H9 (cell line): Measurements from ENCODE around the gene RSPO3. TPM values are rescaled to one million over a fixed set of nuclear protein-coding genes. Genes with fewer than 3 reads are reported as not detected.

Experiments
- DNase-seq: peaks from one replicate; pipeline ENCODE4 v3.0.0-alpha.2; 2017
- H2AFZ ChIP-seq: one replicate; pipeline ENCODE4 v1.6.1; 2013; ENCODE audit warnings: mild to moderate bottlenecking, low read length, control low read depth, moderate library complexity
- H2AK5ac ChIP-seq: 2 replicates; pipeline ENCODE4 v1.6.1; 2013; ENCODE audit warnings: low read length, control low read depth, mixed read lengths; ENCODE audit not compliant: insufficient read length
- H2BK120ac ChIP-seq: one replicate; pipeline ENCODE4 v1.6.1; 2013; ENCODE audit warnings: low read depth, mild to moderate bottlenecking, low read length, control low read depth, inconsistent platforms; ENCODE audit not compliant: poor library complexity, severe bottlenecking
- H2BK12ac ChIP-seq: 2 replicates; pipeline ENCODE4 v1.6.1; 2013; ENCODE audit warnings: low read length, control low read depth, mixed read lengths, low read depth; ENCODE audit not compliant: insufficient read length
- H2BK15ac ChIP-seq: 2 replicates; pipeline ENCODE4 v1.6.1; 2013; ENCODE audit warnings: low read depth, low read length, control low read depth
- H2BK20ac ChIP-seq: one replicate; pipeline ENCODE4 v1.6.1; 2013; ENCODE audit warnings: low read depth, mild to moderate bottlenecking, low read length, control low read depth, inconsistent platforms; ENCODE audit not compliant: poor library complexity, severe bottlenecking
- H2BK5ac ChIP-seq: 2 replicates; pipeline ENCODE4 v1.6.1; 2013; ENCODE audit warnings: low read length, control low read depth, mixed read lengths; ENCODE audit not compliant: insufficient read length
- H3K14ac ChIP-seq: 2 replicates; pipeline ENCODE4 v1.6.1; 2013; ENCODE audit warnings: low read length, control low read depth; ENCODE audit not compliant: insufficient read depth
- H3K18ac ChIP-seq: 2 replicates; pipeline ENCODE4 v1.6.1; 2013; ENCODE audit warnings: low read depth, mild to moderate bottlenecking, mixed read lengths, low read length, control low read depth; ENCODE audit not compliant: insufficient read length
- H3K23ac ChIP-seq: 2 replicates; pipeline ENCODE4 v1.6.1; 2013; ENCODE audit warnings: low read length, control low read depth, mixed read lengths, low read depth; ENCODE audit not compliant: insufficient read length
- H3K23me2 ChIP-seq: 2 replicates; pipeline ENCODE4 v1.6.1; 2013; ENCODE audit warnings: low read depth, mild to moderate bottlenecking, mixed read lengths, low read length, control low read depth; ENCODE audit not compliant: insufficient read length, poor library complexity, severe bottlenecking
- H3K27ac ChIP-seq: 2 replicates; pipeline ENCODE4 v1.5.1; 2013; ENCODE audit warnings: low read length, control low read depth, mixed read lengths, low read depth; ENCODE audit not compliant: insufficient read length
- H3K27me3 ChIP-seq: 2 replicates; pipeline ENCODE4 v1.6.1; 2013; ENCODE audit warnings: low read length, control low read depth, inconsistent platforms; ENCODE audit not compliant: insufficient read depth
- H3K4ac ChIP-seq: 2 replicates; pipeline ENCODE4 v1.6.1; 2013; ENCODE audit warnings: low read depth, mild to moderate bottlenecking, control low read depth, inconsistent platforms, low read length, moderate library complexity
- H3K4me1 ChIP-seq: 2 replicates; pipeline ENCODE4 v1.6.1; 2013; ENCODE audit warnings: low read length, control low read depth, inconsistent platforms; ENCODE audit not compliant: insufficient read depth
- H3K4me2 ChIP-seq: 2 replicates; pipeline ENCODE4 v1.6.1; 2013; ENCODE audit warnings: low read length, control low read depth, mixed read lengths; ENCODE audit not compliant: insufficient read length, insufficient read depth
- H3K56ac ChIP-seq: 2 replicates; pipeline ENCODE4 v1.6.1; 2013; ENCODE audit warnings: low read depth, mild to moderate bottlenecking, mixed read lengths, low read length, control low read depth; ENCODE audit not compliant: insufficient read length
- H3K79me1 ChIP-seq: 2 replicates; pipeline ENCODE4 v1.6.1; 2013; ENCODE audit warnings: low read depth, mild to moderate bottlenecking, moderate library complexity, low read length, control low read depth, inconsistent platforms; ENCODE audit not compliant: insufficient read depth, poor library complexity, severe bottlenecking
- H3K79me2 ChIP-seq: 2 replicates; pipeline ENCODE4 v1.6.1; 2013; ENCODE audit warnings: low read length, control low read depth, inconsistent platforms; ENCODE audit not compliant: insufficient read depth
- H3K9ac ChIP-seq: 2 replicates; pipeline ENCODE4 v1.6.1; 2013; ENCODE audit warnings: low read length, control low read depth, mixed read lengths; ENCODE audit not compliant: insufficient read length; ENCODE audit errors: extremely low read depth
- H3K9me3 ChIP-seq: one replicate; pipeline ENCODE4 v1.6.1; 2013; ENCODE audit warnings: low read depth, low read length, inconsistent platforms; ENCODE audit not compliant: control insufficient read depth
- H3T11ph ChIP-seq: one replicate; pipeline ENCODE4 v1.6.1; 2013; ENCODE audit warnings: mild to moderate bottlenecking, low read length, control low read depth, inconsistent platforms
- H4K20me1 ChIP-seq: one replicate; pipeline ENCODE4 v1.6.1; 2013; ENCODE audit not compliant: control insufficient read depth, insufficient read length, insufficient read depth
- H4K5ac ChIP-seq: 2 replicates; pipeline ENCODE4 v1.6.1; 2013; ENCODE audit warnings: low read depth, mild to moderate bottlenecking, mixed read lengths, low read length, control low read depth; ENCODE audit not compliant: insufficient read length
- H4K8ac ChIP-seq: replicated peaks from 2 replicates; pipeline ENCODE4 v1.6.1; 2013; ENCODE audit warnings: low read length, control low read depth, mixed read lengths, low read depth; ENCODE audit not compliant: insufficient read length
- H4K91ac ChIP-seq: 2 replicates; pipeline ENCODE4 v1.6.1; 2013; ENCODE audit warnings: low read depth, mild to moderate bottlenecking, moderate library complexity, mixed read lengths, low read length, control low read depth; ENCODE audit not compliant: insufficient read length
- H3K27ac Mint-ChIP-seq, 3 experiments: 2 replicates in 2 of 3; 3 replicates in 1 of 3; pipeline ENCODE4 v1.8.0; 2020 to 2021; ENCODE audit warnings: mixed read lengths in 3 of 3, mild to moderate bottlenecking in 1 of 3, moderate library complexity in 1 of 3
- H3K27me3 Mint-ChIP-seq: 2 replicates; pipeline ENCODE4 v1.8.0; 2021; ENCODE audit warnings: low read depth, mild to moderate bottlenecking, moderate library complexity, mixed read lengths
- H3K36me3 Mint-ChIP-seq, 3 experiments: 2 replicates in 2 of 3; 3 replicates in 1 of 3; pipeline ENCODE4 v1.8.0; 2020 to 2021; ENCODE audit warnings: low read depth in 3 of 3, mixed read lengths in 3 of 3; ENCODE audit not compliant: insufficient read depth in 1 of 3
- H3K4me1 Mint-ChIP-seq, 2 experiments: 2 replicates each; pipeline ENCODE4 v1.8.0; 2020; ENCODE audit warnings: mixed read lengths in 2 of 2
- H3K4me3 Mint-ChIP-seq, 2 experiments: 2 replicates in 1 of 2; 3 replicates in 1 of 2; pipeline ENCODE4 v1.8.0; 2020 to 2021; ENCODE audit warnings: mild to moderate bottlenecking in 2 of 2, mixed read lengths in 2 of 2, moderate library complexity in 1 of 2
- H3K9me3 Mint-ChIP-seq, 2 experiments: 2 replicates in 1 of 2; 3 replicates in 1 of 2; pipeline ENCODE4 v1.8.0; 2020; ENCODE audit warnings: mild to moderate bottlenecking in 2 of 2, mixed read lengths in 2 of 2, moderate library complexity in 1 of 2
- WGBS: extraction: QIAGEN DNeasy Blood & Tissue Kit; methylation state at CpG from one replicate; pipeline ENCODE4 v1.1.7; 2013; ENCODE audit warnings: missing lambda C conversion rate, low lambda C conversion rate, mixed read lengths; ENCODE audit not compliant: insufficient read length; ENCODE audit errors: extremely low coverage; 5-methylcytosine and 5-hydroxymethylcytosine counted together
- total RNA-seq: library from RNA; stranded (reverse); gene quantifications from 2 replicates; pipeline ENCODE4 v1.2.1, GENCODE V29; 2021
- TF ChIP-seq, protein P1 (sequence below): fragments of 200-600 bp; sonication (generic); conservative IDR thresholded peaks from 3 replicates; pipeline ENCODE4 v1.8.0; 2021; ENCODE audit warnings: antibody characterized with exemption, mild to moderate bottlenecking

Gene RSPO3
- total RNA-seq, 1 experiment from 2014 or later = not detected

DNA sequence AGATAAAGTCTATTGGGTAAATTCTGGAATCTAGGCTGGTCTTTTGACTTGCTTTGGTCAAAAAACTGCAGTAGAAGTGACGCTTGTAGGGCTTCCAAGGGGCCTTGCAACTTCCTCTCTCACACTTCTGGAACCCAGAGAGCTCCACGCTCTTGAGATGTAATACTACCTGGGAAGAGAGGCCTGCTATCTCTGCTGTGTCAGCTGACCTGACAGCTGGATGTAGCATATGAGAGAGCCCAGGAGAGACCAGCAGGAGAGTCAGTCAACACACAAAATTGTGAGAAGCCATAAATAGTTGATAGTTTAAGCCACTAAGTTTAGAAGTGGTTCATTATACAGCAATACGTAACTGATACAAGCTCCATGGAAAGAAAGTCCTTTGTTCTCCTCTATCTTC, 7.8 kb upstream of the RSPO3 start:
- no peak overlapping the region for H3K27ac ChIP-seq
- H4K20me1 ChIP-seq = no peaks in the 10 kb centered on the region
- H3K23ac ChIP-seq = no peak overlapping the region
- TF ChIP-seq, protein P1, sequence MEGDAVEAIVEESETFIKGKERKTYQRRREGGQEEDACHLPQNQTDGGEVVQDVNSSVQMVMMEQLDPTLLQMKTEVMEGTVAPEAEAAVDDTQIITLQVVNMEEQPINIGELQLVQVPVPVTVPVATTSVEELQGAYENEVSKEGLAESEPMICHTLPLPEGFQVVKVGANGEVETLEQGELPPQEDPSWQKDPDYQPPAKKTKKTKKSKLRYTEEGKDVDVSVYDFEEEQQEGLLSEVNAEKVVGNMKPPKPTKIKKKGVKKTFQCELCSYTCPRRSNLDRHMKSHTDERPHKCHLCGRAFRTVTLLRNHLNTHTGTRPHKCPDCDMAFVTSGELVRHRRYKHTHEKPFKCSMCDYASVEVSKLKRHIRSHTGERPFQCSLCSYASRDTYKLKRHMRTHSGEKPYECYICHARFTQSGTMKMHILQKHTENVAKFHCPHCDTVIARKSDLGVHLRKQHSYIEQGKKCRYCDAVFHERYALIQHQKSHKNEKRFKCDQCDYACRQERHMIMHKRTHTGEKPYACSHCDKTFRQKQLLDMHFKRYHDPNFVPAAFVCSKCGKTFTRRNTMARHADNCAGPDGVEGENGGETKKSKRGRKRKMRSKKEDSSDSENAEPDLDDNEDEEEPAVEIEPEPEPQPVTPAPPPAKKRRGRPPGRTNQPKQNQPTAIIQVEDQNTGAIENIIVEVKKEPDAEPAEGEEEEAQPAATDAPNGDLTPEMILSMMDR = no peak
- H3K14ac ChIP-seq = no peak overlapping the region
- no peak overlapping the region for H3K4me3 Mint-ChIP-seq
- H3K9ac ChIP-seq = no peak overlapping the region
- H3K4ac ChIP-seq = no peak overlapping the region
- H3K79me2 ChIP-seq = no peaks in the 10 kb centered on the region
- no peaks in the 10 kb centered on the region for H3K23me2 ChIP-seq
- H2BK12ac ChIP-seq = no peak overlapping the region
- no peak overlapping the region for H2BK120ac ChIP-seq
- no peaks in the 10 kb centered on the region for H3K36me3 Mint-ChIP-seq
- H4K5ac ChIP-seq = no peak overlapping the region
- H3K4me1 ChIP-seq = no peaks in the 10 kb centered on the region
- H2BK15ac ChIP-seq = no peak overlapping the region
- no peak overlapping the region for H3K27ac Mint-ChIP-seq
- no peaks in the 10 kb centered on the region for H3K9me3 ChIP-seq
- no peak overlapping the region for H2AK5ac ChIP-seq
- DNase-seq = no peak
- WGBS = no CpG with 5 or more reads among the region's 3 CpGs
- no peaks in the 10 kb centered on the region for H3K79me1 ChIP-seq
- no peak overlapping the region for H3K4me2 ChIP-seq
- H4K8ac ChIP-seq = no peak overlapping the region
- no peak overlapping the region for H3K56ac ChIP-seq
- H3K27me3 Mint-ChIP-seq = peaks cover 27% of the 10 kb centered on the region
- H3K4me1 Mint-ChIP-seq = no peaks in the 10 kb centered on the region
- H2BK20ac ChIP-seq = no peak overlapping the region
- no peaks in the 10 kb centered on the region for H3K9me3 Mint-ChIP-seq
- H3K18ac ChIP-seq = no peak overlapping the region
- no peak overlapping the region for H2AFZ ChIP-seq
- no peak overlapping the region for H4K91ac ChIP-seq
- no peaks in the 10 kb centered on the region for H3K27me3 ChIP-seq
- no peak overlapping the region for H2BK5ac ChIP-seq
- H3T11ph ChIP-seq = no peak overlapping the region
